Measurements from ENCODE around the gene DENND2C.

DENND2C gene

DNA sequence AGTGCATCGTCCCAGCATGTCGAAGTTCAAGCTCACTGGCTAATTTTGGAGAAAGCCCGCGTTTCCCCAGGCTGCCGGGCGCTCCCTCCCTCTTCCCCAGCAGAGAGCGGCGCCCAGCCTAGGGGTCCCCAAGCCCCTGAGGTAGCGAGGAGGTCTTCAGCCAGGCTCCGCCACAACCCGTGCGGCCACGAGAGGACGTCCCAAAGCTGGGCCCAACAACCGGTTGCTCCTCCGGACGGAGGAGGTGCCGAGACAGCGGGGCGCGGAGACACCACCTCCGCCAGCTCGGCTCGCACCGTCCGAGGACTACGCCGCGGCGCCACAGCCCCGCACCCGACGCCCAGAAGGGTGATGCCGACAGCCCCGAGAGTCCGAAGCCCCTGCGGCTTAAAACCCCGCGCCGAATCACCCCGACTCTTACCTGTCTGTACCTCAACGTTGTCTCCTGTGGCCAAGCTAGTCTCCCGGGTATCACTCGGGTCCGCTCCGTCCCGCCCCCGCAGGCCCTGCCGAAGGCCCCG is at the start of gene DENND2C:
DENND2C (minus strand) TSS at position 488 of the 521 bp plus-strand sequence. CDS start 44,065 bp downstream, outside the sequence.
- no peak for DNase-seq (ENCODE audit: low spot score)

DNA sequence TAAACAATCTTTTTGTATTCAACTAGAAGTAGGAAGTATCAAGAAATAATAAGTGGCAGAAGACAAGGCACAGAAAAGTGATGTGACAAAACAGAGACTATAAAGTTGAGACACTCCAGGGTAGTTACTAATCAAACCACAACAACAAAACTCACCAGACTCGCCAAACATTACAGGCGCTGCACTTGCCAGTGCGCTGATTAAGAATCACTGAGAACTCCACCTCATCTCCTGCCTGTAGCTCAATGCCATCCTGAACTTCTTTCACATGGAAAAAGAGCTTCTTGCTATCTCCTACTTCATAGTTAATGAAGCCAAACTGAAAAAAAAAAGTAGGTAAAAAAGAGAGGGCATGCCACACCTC is 49.6 kb upstream of the DENND2C start:
- no peak for DNase-seq (ENCODE audit: low spot score)

GRCh38 chr1:114718661-114719423 is 49.0 kb upstream of the DENND2C start:
- no peak for DNase-seq (ENCODE audit: low spot score)

- peak; percentile 96 for DNase-seq (ENCODE audit: low spot score)
Observed at GRCh38 chr1:114716304-114717170, 46.7 kb upstream of the DENND2C start, which contains the start of gene NRAS. TSS of gene NRAS (minus strand) at chr1:114716771. CDS start at chr1:114716160, 611 bp downstream.

- DNase-seq (ENCODE audit: low spot score), result no peak
Observed at GRCh38 chr1:114715952-114716303, 46.1 kb upstream of the DENND2C start.

- DNase-seq (ENCODE audit: low spot score), result no peak
Observed at GRCh38 chr1:114712977-114713376, 43.1 kb upstream of the DENND2C start.

DNA sequence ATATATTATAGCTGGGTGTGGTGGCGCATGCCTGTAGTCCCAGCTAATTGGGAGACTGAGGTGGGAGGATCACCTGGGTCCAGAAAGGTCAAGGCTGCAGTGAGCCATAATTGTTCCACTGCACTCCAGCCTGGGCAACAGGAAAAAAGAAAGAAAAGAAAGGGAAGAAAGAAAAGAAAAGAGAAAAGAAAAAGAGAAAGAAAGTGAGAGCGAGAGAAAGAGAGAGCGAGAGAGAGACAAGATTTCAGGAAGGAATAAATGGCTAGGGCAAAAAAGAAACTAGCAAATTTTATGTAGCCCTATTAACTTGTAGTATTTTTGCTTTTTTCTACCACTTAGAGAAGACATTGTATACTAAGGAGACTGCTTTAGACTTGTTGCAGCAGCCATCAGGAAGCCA is 40.5 kb upstream of the DENND2C start:
- DNase-seq (ENCODE audit: low spot score), result no peak

DNA sequence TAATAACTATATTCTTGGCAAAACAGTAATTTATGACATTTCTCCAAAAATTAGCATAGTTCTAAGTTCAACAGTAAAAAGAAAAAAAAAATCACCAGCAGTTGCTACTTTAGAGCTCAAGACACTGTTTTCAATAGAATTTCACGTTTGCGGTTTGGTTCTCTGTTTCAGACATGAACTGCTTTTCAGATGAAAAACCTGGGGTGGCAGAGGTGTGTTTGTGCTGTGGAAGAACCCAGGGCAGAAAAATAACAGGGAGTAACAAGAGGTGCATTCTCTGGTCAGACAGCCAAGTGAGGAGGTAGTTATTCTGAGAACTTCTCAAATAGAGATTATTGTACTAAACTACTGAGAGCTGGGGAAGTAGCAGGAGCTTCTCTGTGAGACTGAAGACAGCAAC is 37.8 kb upstream of the DENND2C start:
- no peak for DNase-seq (ENCODE audit: low spot score)

- DNase-seq (ENCODE audit: low spot score), result no peak
Observed at GRCh38 chr1:114703242-114703641, 33.4 kb upstream of the DENND2C start.

DNA sequence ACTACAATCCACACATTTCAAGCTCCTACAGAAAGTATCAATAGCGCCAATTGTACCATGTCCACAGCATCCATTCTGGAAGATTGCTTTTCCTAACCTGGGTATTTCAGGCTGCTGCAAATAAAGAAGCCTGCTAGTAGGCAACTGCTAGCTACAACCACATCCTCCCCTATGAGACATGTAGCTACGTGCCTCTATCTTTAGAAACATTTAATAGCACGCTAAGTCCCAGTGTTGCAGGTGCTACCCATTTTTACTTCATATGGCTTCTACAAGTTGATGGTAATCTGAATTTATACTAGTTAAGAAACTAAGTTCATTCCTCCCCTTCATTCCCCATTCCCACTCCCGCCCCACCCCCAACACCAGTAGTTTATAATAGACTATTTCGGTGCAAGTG is 32.9 kb upstream of the DENND2C start:
- DNase-seq (ENCODE audit: low spot score), result no peak

DNA sequence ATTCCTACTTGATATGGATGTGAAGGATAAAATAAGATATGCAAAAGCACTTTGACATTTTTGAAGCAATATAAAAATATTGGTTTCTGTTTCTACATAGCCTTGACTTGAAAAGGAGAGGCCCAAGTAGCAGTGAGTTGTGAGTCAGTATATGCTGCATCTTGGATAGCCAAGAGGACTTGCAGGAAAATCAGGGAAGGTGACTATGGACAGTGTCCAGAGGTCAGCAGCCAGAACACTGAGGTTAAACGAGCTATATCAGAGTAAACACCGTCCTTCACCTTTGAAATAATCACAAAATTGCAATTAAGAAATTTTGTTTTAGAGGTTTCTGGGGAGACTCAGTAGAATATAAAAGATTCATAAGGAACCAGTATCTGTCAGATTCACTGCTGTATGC is 32.1 kb upstream of the DENND2C start:
- no peak for DNase-seq (ENCODE audit: low spot score)

DNA sequence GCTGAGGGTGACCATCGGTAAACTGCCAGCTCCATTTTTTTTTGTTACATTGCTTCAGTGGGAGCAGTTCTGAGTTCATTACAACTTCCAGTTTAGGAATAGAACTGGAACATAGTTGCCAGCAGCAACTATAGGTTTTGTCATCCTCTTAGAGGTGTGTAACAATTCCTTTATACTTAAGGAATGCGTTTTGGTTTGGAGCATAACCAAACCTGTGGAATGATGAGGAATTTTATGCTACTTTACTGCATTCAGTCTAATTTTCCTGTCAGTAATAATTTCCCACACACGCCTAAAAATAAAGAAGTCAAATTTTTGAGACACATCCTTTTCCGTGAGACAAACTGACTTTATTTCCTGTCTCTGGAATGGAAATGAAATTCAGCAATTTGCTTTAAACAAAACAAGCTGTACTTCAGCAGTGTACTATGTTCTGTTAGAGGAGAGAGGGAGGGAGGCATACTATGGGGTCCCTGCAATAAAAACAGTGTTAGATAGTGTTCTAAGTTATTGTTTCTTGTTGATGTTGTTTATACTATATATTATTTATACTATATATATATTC is 30.3 kb upstream of the DENND2C start:
- DNase-seq (ENCODE audit: low spot score), result peak; percentile 40

- no peak for DNase-seq (ENCODE audit: low spot score)
Observed at GRCh38 chr1:114696810-114697209, 27.0 kb upstream of the DENND2C start.

GRCh38 chr1:114695430-114696058 is 25.7 kb upstream of the DENND2C start, which contains the start of gene AMPD1:
TSS of gene AMPD1 (minus strand) at chr1:114695546. CDS start at chr1:114695471, 75 bp downstream.
- peak; percentile 21 for DNase-seq (ENCODE audit: low spot score)

- no peak for DNase-seq (ENCODE audit: low spot score)
Observed at GRCh38 chr1:114694540-114695310, 24.9 kb upstream of the DENND2C start.

GRCh38 chr1:114692947-114693346 is 23.1 kb upstream of the DENND2C start:
- DNase-seq (ENCODE audit: low spot score), result no peak

GRCh38 chr1:114691061-114691460 is 21.2 kb upstream of the DENND2C start:
- DNase-seq (ENCODE audit: low spot score), result no peak

- no peak for DNase-seq (ENCODE audit: low spot score)
Observed at GRCh38 chr1:114690148-114690547, 20.3 kb upstream of the DENND2C start.

DNA sequence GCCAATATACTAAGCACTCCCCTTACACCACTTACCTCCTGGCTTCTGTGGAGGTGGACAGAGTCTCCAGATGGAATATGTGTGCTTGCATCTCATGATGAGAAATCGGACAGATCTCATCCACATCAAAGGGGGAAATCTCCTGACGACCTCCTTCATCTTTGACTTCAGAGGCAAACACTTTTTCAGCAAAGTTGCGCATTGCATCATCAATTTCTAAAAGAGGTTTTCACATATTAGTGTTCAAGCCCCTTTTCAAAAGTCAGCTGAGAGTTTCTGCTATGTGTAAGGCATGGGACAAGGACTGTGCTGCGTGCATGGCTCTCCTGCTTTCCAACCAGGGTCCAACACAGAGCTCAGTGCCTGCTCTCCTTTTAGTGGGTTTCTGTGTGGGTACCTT is 18.7 kb upstream of the DENND2C start:
- no peak for DNase-seq (ENCODE audit: low spot score)

GRCh38 chr1:114685851-114686250 is 16.0 kb upstream of the DENND2C start:
- DNase-seq (ENCODE audit: low spot score), result no peak

GRCh38 chr1:114677691-114678090 is 7.8 kb upstream of the DENND2C start:
- no peak for DNase-seq (ENCODE audit: low spot score)
